ENCODE measurements around the gene DLG2.

Gene DLG2

DNA sequence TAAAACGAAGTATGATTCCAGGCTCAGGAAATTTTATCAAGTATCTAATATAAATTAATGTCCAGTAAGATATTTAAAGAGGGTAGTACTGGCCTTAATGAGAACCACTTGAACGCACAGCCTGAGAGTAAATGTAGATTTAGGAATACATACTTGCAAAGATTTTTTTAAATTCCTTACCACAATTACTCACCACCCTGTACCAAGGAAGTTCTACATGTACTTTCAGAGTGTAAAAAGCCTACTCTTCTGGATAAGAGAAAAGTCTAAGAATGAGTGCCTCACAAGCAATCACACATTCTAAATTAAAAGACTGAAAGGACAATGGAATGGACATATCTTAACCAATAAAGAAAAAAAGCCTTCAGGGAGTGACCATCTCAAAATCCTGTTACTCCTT lies 697.4 kb downstream of the DLG2 start:
- DNase-seq (ENCODE audit: insufficient read length, low spot score) (no peak), FAIRE-seq (no peak)
- TF ChIP-seq PAX5 (IDR thresholded peaks at IDR 0.05; ENCODE audit: insufficient read depth, low read length, severe bottlenecking) = no peak
- no peak for TF ChIP-seq SPI1 (IDR thresholded peaks at IDR 0.05; ENCODE audit: low read depth, low read length)
- TF ChIP-seq POLR2A (IDR thresholded peaks at IDR 0.05; ENCODE audit: low read depth, low read length) = no peak
- TF ChIP-seq POLR2AphosphoS5 (IDR thresholded peaks at IDR 0.05; ENCODE audit: low read depth, low read length) = no peak
- no peak for TF ChIP-seq POU2F2 (IDR thresholded peaks at IDR 0.05; ENCODE audit: low read depth, low read length)
- TF ChIP-seq TAF1 (IDR thresholded peaks at IDR 0.05; ENCODE audit: low read depth, low read length) = no peak

DNA sequence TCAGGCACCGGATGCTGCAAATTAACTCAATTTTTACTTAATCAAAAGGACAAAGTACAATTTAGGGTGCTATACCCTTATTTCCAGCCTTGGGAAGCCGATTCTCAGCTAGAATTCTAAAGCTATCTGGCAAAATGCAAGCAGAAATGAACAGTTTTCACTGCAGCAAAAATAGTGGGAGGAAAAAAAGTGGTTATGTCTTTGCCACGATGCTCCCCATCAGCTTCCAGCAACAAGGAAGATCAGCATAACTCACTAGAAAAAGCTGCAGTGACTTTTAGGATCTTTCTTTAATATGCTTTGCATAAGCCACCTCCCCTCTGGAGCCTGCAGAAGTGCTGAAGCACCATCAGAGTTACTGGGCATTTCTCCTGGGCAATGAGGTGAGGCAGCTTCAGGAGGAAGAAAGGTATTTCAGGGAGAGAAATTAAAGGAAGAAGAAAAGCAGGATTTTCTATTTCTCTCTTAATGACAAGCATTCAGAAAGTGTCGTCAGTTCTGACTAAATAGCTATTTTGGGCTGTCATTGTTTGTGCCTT lies 702.9 kb downstream of the DLG2 start:
- TF ChIP-seq POLR2AphosphoS5 (IDR thresholded peaks at IDR 0.05; ENCODE audit: low read depth, low read length) (no peak), PAX5 (IDR thresholded peaks at IDR 0.05; ENCODE audit: insufficient read depth, low read length, severe bottlenecking) (no peak), POU2F2 (IDR thresholded peaks at IDR 0.05; ENCODE audit: low read depth, low read length) (no peak), TAF1 (IDR thresholded peaks at IDR 0.05; ENCODE audit: low read depth, low read length) (no peak), POLR2A (IDR thresholded peaks at IDR 0.05; ENCODE audit: low read depth, low read length) (no peak), SPI1 (IDR thresholded peaks at IDR 0.05; ENCODE audit: low read depth, low read length) (no peak)
- FAIRE-seq = no peak
- no peak for DNase-seq (ENCODE audit: insufficient read length, low spot score)

GRCh38 chr11:84923489-84923888 lies 703.7 kb downstream of the DLG2 start:
- no peak for TF ChIP-seq PAX5 (IDR thresholded peaks at IDR 0.05; ENCODE audit: insufficient read depth, low read length, severe bottlenecking)
- TF ChIP-seq POLR2AphosphoS5 (IDR thresholded peaks at IDR 0.05; ENCODE audit: low read depth, low read length) = no peak
- TF ChIP-seq POLR2A (IDR thresholded peaks at IDR 0.05; ENCODE audit: low read depth, low read length) = no peak
- no peak for TF ChIP-seq SPI1 (IDR thresholded peaks at IDR 0.05; ENCODE audit: low read depth, low read length)
- TF ChIP-seq TAF1 (IDR thresholded peaks at IDR 0.05; ENCODE audit: low read depth, low read length) = no peak
- DNase-seq (ENCODE audit: insufficient read length, low spot score) = no peak
- FAIRE-seq = no peak

DNA sequence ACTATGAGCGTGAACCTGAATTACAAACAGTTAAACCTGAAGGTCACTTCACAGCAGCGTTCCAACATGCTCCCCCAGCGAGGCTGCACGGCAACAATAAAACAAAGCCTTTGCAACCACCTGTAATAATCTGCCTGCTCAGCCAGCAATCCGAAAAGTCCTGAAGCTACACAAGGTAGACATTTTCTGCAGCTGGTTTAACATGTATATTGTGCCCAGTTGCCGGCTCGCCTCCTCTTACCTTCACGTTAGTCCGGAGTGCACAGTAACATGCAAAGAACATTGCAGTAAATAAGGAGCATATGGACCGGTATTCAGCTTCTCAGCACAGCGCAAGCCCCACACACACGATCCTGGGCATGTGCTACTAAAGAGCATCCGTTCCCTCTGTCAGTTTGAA lies 704.3 kb downstream of the DLG2 start:
- DNase-seq (ENCODE audit: insufficient read length, low spot score) = no peak
- TF ChIP-seq PAX5 (IDR thresholded peaks at IDR 0.05; ENCODE audit: insufficient read depth, low read length, severe bottlenecking) = no peak
- no peak for TF ChIP-seq POU2F2 (IDR thresholded peaks at IDR 0.05; ENCODE audit: low read depth, low read length)
- TF ChIP-seq POLR2AphosphoS5 (IDR thresholded peaks at IDR 0.05; ENCODE audit: low read depth, low read length) = no peak
- TF ChIP-seq POLR2A (IDR thresholded peaks at IDR 0.05; ENCODE audit: low read depth, low read length) = no peak
- no peak for TF ChIP-seq SPI1 (IDR thresholded peaks at IDR 0.05; ENCODE audit: low read depth, low read length)
- TF ChIP-seq TAF1 (IDR thresholded peaks at IDR 0.05; ENCODE audit: low read depth, low read length) = no peak
- no peak for FAIRE-seq

- FAIRE-seq = no peak
- TF ChIP-seq POLR2AphosphoS5 (IDR thresholded peaks at IDR 0.05; ENCODE audit: low read depth, low read length) (no peak), POLR2A (IDR thresholded peaks at IDR 0.05; ENCODE audit: low read depth, low read length) (no peak), POU2F2 (IDR thresholded peaks at IDR 0.05; ENCODE audit: low read depth, low read length) (no peak), TAF1 (IDR thresholded peaks at IDR 0.05; ENCODE audit: low read depth, low read length) (no peak), PAX5 (IDR thresholded peaks at IDR 0.05; ENCODE audit: insufficient read depth, low read length, severe bottlenecking) (no peak), SPI1 (IDR thresholded peaks at IDR 0.05; ENCODE audit: low read depth, low read length) (no peak)
Observed at GRCh38 chr11:84922212-84922805, 704.8 kb downstream of the DLG2 start.

DNA sequence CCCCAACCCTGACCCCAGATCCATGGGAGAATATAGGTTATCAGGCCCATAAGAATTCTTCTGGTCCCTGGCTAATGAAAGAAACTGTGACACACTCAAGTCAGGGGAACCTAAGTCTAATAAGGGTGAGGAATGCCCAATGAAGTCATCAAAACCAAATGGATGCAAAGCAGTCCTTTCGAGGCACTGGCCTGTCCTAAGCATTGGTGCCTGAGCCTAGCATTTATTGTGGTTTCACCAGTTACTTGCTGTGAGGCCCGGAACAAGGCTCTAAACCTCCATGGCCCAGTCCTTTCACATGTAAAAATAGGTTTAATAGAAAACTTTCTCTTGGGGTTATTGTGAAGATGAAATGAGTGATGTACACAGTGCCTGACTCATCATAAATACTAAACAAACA lies 712.6 kb downstream of the DLG2 start:
- FAIRE-seq = no peak
- no peak for TF ChIP-seq POLR2AphosphoS5 (IDR thresholded peaks at IDR 0.05; ENCODE audit: low read depth, low read length)
- no peak for TF ChIP-seq SPI1 (IDR thresholded peaks at IDR 0.05; ENCODE audit: low read depth, low read length)
- TF ChIP-seq POLR2A (IDR thresholded peaks at IDR 0.05; ENCODE audit: low read depth, low read length) = no peak
- TF ChIP-seq POU2F2 (IDR thresholded peaks at IDR 0.05; ENCODE audit: low read depth, low read length) = no peak
- TF ChIP-seq PAX5 (IDR thresholded peaks at IDR 0.05; ENCODE audit: insufficient read depth, low read length, severe bottlenecking) = no peak
- TF ChIP-seq TAF1 (IDR thresholded peaks at IDR 0.05; ENCODE audit: low read depth, low read length) = no peak
- no peak for DNase-seq (ENCODE audit: insufficient read length, low spot score)

More at GRCh38 chr11:84922212-84922805, 704.8 kb downstream of the DLG2 start:
- DNase-seq (ENCODE audit: insufficient read length, low spot score) = no peak

GRCh38 chr11:84909740-84910139 lies 717.4 kb downstream of the DLG2 start:
- DNase-seq (ENCODE audit: insufficient read length, low spot score) (no peak), FAIRE-seq (no peak)
- TF ChIP-seq POU2F2 (IDR thresholded peaks at IDR 0.05; ENCODE audit: low read depth, low read length) (no peak), SPI1 (IDR thresholded peaks at IDR 0.05; ENCODE audit: low read depth, low read length) (no peak), TAF1 (IDR thresholded peaks at IDR 0.05; ENCODE audit: low read depth, low read length) (no peak), POLR2AphosphoS5 (IDR thresholded peaks at IDR 0.05; ENCODE audit: low read depth, low read length) (no peak)

DNA sequence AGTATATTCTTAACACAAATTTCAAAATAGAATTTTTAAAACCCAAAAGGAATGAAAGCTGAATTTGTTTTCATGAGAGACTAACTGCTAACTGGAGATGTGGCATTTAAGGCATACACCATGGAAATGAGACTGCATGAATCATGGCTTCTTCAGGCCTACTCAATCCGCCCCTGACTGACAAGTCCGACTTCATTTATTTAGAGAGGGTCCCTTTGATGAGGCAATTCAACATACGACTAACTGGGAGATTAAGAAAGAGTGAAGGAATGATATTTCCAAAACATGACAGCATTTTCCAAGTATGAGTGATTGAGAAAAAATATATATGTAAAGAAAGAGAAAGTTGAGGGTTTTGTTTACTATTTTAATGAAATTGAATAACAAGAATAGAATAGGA lies 720.1 kb downstream of the DLG2 start:
- DNase-seq (ENCODE audit: insufficient read length, low spot score) (no peak), FAIRE-seq (no peak)
- TF ChIP-seq SPI1 (IDR thresholded peaks at IDR 0.05; ENCODE audit: low read depth, low read length) = no peak
- TF ChIP-seq TAF1 (IDR thresholded peaks at IDR 0.05; ENCODE audit: low read depth, low read length) = no peak
- no peak for TF ChIP-seq POLR2AphosphoS5 (IDR thresholded peaks at IDR 0.05; ENCODE audit: low read depth, low read length)
- TF ChIP-seq PAX5 (IDR thresholded peaks at IDR 0.05; ENCODE audit: insufficient read depth, low read length, severe bottlenecking) = no peak
- TF ChIP-seq POU2F2 (IDR thresholded peaks at IDR 0.05; ENCODE audit: low read depth, low read length) = no peak
- TF ChIP-seq POLR2A (IDR thresholded peaks at IDR 0.05; ENCODE audit: low read depth, low read length) = no peak

GRCh38 chr11:84905411-84905810 lies 721.7 kb downstream of the DLG2 start:
- DNase-seq (ENCODE audit: insufficient read length, low spot score) (no peak), FAIRE-seq (no peak)
- TF ChIP-seq POU2F2 (IDR thresholded peaks at IDR 0.05; ENCODE audit: low read depth, low read length) (no peak), TAF1 (IDR thresholded peaks at IDR 0.05; ENCODE audit: low read depth, low read length) (no peak), PAX5 (IDR thresholded peaks at IDR 0.05; ENCODE audit: insufficient read depth, low read length, severe bottlenecking) (no peak)

DNA sequence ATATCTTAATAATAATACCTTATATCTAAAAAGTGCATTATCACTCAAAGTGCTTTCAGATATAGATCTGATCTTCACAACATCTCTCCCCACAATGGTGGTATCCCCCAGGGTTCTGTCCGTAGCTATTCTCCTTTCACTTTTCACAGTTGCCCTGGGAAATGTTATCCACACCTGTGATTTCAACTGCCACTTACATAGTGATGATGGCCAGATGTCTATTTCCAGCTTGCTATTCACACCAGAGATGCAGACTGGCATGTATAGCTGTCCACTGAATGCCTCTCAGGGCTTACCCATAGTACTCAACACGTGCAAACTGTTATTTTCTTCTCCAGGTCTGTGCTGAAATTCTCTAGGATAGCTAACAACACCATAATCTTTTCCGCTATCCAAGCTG lies 724.7 kb downstream of the DLG2 start:
- TF ChIP-seq POLR2A (IDR thresholded peaks at IDR 0.05; ENCODE audit: low read depth, low read length) (no peak), POLR2AphosphoS5 (IDR thresholded peaks at IDR 0.05; ENCODE audit: low read depth, low read length) (no peak), POU2F2 (IDR thresholded peaks at IDR 0.05; ENCODE audit: low read depth, low read length) (no peak), PAX5 (IDR thresholded peaks at IDR 0.05; ENCODE audit: insufficient read depth, low read length, severe bottlenecking) (no peak), SPI1 (IDR thresholded peaks at IDR 0.05; ENCODE audit: low read depth, low read length) (no peak), TAF1 (IDR thresholded peaks at IDR 0.05; ENCODE audit: low read depth, low read length) (no peak)
- no peak for FAIRE-seq
- DNase-seq (ENCODE audit: insufficient read length, low spot score) = no peak

Data from GM12891 (cell line).